Measurements from ENCODE around the gene UNC5B.

The UNC5B gene

DNA sequence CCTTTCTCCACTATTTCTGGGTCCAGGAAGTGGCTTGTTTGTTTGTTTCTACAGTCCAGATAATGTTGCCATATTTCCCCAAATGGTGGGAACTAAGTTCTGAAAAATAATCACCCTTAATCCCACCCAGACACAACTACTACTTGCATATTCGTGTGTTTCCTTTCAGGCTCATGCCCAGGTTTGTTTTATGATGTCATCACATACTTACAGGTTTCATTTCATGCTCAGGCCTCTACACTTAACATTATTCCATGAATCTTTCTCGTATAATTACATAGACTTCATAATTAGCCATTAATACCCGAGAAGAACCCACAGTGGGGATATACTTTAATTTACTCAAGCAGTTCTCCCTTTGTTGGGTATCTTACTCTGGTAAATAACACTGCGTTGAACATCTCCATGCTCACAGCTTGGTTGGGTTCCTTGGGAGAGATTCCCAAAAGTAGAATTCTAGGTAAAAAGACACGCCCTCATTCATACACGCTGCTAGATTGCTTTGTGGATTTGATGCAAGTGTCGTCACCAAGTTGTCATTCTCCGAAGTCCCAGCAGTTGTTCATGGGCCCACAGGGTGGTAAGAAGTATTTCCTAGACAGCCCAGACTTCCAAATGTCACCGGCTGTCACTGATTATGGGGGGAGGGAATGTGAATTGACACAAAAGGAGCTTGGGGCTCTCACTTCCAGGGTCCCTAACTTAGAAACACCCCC, 42.6 kb downstream of the UNC5B start:
- H3K4me3 ChIP-seq (ENCODE audit: low read depth, low read length): no peak overlapping the region
- no peak for DNase-seq (ENCODE audit: low read depth)
- TF ChIP-seq, protein P1, sequence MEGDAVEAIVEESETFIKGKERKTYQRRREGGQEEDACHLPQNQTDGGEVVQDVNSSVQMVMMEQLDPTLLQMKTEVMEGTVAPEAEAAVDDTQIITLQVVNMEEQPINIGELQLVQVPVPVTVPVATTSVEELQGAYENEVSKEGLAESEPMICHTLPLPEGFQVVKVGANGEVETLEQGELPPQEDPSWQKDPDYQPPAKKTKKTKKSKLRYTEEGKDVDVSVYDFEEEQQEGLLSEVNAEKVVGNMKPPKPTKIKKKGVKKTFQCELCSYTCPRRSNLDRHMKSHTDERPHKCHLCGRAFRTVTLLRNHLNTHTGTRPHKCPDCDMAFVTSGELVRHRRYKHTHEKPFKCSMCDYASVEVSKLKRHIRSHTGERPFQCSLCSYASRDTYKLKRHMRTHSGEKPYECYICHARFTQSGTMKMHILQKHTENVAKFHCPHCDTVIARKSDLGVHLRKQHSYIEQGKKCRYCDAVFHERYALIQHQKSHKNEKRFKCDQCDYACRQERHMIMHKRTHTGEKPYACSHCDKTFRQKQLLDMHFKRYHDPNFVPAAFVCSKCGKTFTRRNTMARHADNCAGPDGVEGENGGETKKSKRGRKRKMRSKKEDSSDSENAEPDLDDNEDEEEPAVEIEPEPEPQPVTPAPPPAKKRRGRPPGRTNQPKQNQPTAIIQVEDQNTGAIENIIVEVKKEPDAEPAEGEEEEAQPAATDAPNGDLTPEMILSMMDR (IDR thresholded peaks at IDR 0.05; ENCODE audit: control insufficient read depth, extremely low read depth, insufficient read depth): no peak

DNA sequence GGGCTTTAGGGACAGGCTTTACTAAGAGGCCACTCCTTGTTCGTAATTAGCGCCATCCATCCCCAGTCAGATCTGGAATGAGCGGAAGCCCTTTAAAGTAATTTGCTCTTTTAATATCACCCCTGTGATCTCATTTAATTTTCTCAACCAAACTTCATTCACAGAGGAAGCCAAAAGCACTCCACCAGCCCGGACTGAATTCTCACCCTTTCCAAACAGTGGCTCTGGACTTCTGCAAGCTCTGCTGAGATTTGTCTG, 43.1 kb downstream of the UNC5B start:
- TF ChIP-seq, protein P1 (IDR thresholded peaks at IDR 0.05; ENCODE audit: control insufficient read depth, extremely low read depth, insufficient read depth): no peak
- H3K4me3 ChIP-seq (ENCODE audit: low read depth, low read length): no peak overlapping the region
- no peak for DNase-seq (ENCODE audit: low read depth)

DNA sequence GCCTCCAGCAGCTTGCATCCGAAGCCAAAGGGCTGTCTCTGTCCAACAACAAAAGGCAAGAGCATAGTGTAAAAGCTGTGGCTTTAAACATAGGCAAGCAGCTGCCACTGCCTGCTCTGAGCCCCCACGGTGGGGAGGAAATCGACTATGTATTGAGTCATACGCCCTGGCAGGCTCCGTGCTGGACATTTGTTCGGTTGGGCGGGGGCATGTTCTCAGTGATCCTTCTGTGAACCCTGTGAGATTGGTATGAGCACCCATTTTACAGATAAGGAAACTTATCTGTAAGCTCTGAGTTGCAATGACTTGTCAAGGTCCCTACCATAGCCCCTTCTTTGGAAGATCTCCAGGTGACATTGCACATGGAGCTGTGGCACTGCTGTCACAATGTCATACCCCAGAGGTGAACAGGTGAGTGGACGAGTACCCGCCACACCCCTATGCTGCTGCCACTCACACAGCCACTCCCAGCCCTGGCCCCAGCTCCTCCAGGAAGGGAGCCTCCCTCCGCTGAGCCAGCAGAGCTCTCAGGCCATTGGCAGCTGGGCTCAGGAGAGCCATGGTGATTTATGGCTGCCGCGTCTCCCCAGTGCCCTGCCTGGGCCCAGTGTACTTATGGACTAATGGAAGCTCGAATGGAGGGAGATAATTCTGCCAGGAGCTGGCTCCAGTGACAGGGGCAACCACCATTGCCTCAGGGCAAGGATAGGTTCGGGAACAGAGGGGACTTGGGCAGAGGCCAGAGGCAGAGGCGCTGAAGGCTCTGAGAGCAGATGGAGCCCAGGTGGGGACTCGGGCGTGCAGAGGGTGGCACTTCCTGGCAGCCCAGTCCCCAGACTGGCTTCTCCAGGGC, 43.7 kb downstream of the UNC5B start:
- no peak for DNase-seq (ENCODE audit: low read depth)
- H3K4me3 ChIP-seq (ENCODE audit: low read depth, low read length): no peak overlapping the region
- TF ChIP-seq, protein P1 (IDR thresholded peaks at IDR 0.05; ENCODE audit: control insufficient read depth, extremely low read depth, insufficient read depth): no peak

DNA sequence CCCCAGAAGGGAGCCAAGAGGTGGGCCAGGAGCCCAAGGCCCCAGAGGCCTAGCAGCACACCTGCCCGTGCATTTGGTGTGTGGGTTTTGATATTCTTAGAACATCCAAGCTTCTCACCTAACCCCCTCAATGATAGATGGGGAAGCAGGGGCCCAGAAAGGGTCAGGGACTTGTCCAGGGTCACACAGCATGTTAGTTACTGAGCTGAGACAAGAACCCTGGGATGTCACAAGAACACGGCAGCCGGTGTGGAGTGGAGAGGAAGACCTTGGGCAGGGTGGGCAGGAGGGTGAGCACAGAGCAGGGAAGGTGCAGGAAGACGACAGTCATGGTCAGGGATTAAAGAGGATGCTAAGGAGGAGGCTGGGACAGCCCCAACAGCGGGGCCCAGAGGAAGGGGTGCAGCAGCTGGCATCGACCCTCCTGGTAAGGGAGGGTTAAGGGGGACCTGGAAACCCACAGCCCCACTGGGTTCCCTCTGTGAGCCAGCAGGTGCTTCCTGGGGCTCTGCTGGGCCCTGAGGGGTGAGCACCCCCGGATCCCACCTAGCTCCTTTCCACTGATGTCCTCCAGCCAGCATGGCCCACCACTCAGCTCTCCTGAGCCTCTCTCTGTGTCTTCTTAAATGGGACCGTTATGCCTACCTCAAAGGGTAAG, 44.4 kb downstream of the UNC5B start:
- H3K4me3 ChIP-seq (ENCODE audit: low read depth, low read length): no peak overlapping the region
- no peak for DNase-seq (ENCODE audit: low read depth)
- TF ChIP-seq, protein P1 (IDR thresholded peaks at IDR 0.05; ENCODE audit: control insufficient read depth, extremely low read depth, insufficient read depth): no peak

DNA sequence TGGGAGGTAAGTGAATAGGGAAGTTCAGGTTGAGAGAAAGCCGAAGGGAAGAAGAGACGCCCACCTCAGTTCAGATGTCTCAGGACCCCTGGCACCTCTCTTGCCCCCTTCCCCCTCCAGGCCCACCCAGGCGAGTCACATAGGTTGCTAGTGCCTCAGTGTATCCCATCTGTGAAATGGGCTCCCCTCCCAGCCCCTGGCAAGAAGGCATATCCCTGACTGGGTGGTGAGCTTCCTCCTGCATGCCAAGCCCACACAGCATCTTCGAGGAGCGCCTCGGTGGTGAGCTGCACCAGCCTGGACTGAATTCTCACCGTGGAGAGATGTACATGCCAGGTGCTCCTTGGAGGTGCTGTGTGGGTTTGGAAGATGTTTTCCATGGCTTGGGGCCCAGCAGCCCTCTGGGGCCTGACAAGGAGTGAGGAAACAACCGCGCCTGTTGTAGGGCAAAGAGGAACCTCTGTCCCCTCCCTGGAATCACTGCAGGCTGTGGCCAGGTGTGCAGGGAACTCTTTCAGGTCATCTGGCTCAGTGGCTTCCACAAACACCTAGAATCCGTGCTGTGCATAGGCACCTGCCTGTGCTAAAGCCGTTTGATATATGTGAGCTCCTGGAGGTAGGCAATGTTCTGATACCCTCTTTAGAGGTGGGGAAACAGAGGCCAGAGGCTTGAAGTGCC, 45.1 kb downstream of the UNC5B start:
- DNase-seq (ENCODE audit: low read depth): no peak
- H3K4me3 ChIP-seq (ENCODE audit: low read depth, low read length): no peak overlapping the region
- TF ChIP-seq, protein P1 (IDR thresholded peaks at IDR 0.05; ENCODE audit: control insufficient read depth, extremely low read depth, insufficient read depth): no peak

DNA sequence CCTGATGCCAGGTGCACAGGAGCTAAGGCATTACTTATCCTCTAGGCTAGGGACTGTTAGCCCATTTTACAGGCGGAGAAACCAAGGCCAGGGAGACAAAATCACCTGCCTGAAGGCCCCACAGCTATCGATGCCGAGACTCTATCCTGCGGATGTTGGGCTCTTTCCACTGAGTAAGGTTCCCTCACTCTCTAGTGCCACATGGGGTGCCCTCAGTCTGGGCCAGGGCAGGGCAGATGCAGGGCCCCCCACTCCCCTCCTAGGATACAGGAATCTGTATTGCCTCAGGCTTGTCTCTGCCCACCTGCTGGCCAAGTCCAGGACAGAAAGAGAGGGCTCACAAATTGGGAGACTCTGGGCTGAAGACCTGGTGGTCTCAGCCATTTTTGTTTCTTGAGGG, 45.7 kb downstream of the UNC5B start:
- H3K4me3 ChIP-seq (ENCODE audit: low read depth, low read length): no peak overlapping the region
- DNase-seq (ENCODE audit: low read depth): no peak
- TF ChIP-seq, protein P1 (IDR thresholded peaks at IDR 0.05; ENCODE audit: control insufficient read depth, extremely low read depth, insufficient read depth): no peak

Measured in LNCaP clone FGC (cell line).